Measurements from ENCODE around the gene C2orf72. TPM values are rescaled to one million over a fixed set of nuclear protein-coding genes. Genes with fewer than 3 reads are reported as not detected.
"Not testable (repeated sequence)": the region's sequence is repeated elsewhere in the genome, so short reads cannot be mapped to it uniquely, and the experiment has no call there.

C2orf72 gene
- total RNA-seq, 1 donor from 2014 or later: 0.63 TPM

GRCh38 chr2:231004930-231005329, 32.4 kb upstream of the C2orf72 start:
- H3K27ac Mint-ChIP-seq; H3K36me3 Mint-ChIP-seq (ENCODE audit: low read depth); H3K4me3 Mint-ChIP-seq; H3K4me1 Mint-ChIP-seq; DNase-seq; intact Hi-C loops (cut with micrococcal nuclease): not testable (repeated sequence)
- H3K9me3 Mint-ChIP-seq: peaks cover 11% of the 10 kb centered on the region
- peaks cover 16% of the 10 kb centered on the region for H3K27me3 Mint-ChIP-seq

- Mint-ChIP-seq H3K4me1 (no peaks in the 10 kb centered on the region), H3K4me3 (no peak overlapping the region), H3K27me3 (peaks cover 7% of the 10 kb centered on the region), H3K27ac (no peak overlapping the region), H3K36me3 (ENCODE audit: low read depth) (no peaks in the 10 kb centered on the region), H3K9me3 (peaks cover 11% of the 10 kb centered on the region)
- no peak for DNase-seq
- intact Hi-C loops (cut with micrococcal nuclease): no loop called here
Measured at GRCh38 chr2:231007286-231008098, 29.8 kb upstream of the C2orf72 start.

GRCh38 chr2:231008131-231008530, 29.2 kb upstream of the C2orf72 start:
- intact Hi-C loops (cut with micrococcal nuclease): no loop called here
- Mint-ChIP-seq H3K36me3 (ENCODE audit: low read depth) (no peaks in the 10 kb centered on the region), H3K27ac (no peak overlapping the region), H3K9me3 (peaks cover 11% of the 10 kb centered on the region), H3K27me3 (peaks cover 9% of the 10 kb centered on the region), H3K4me1 (no peaks in the 10 kb centered on the region), H3K4me3 (no peak overlapping the region)
- DNase-seq: no peak

- Mint-ChIP-seq H3K9me3 (peaks cover 11% of the 10 kb centered on the region), H3K27me3 (peaks cover 7% of the 10 kb centered on the region), H3K4me1 (no peaks in the 10 kb centered on the region), H3K36me3 (ENCODE audit: low read depth) (no peaks in the 10 kb centered on the region), H3K4me3 (no peak overlapping the region), H3K27ac (no peak overlapping the region)
- no peak for DNase-seq
- intact Hi-C loops (cut with micrococcal nuclease): no loop called here
Measured at GRCh38 chr2:231009236-231009919, 27.9 kb upstream of the C2orf72 start.

- intact Hi-C loops (cut with micrococcal nuclease): no loop called here
- no peak for DNase-seq
- H3K4me3 Mint-ChIP-seq: no peak overlapping the region
- no peak overlapping the region for H3K27ac Mint-ChIP-seq
- H3K36me3 Mint-ChIP-seq (ENCODE audit: low read depth): no peaks in the 10 kb centered on the region
- peaks cover 4% of the 10 kb centered on the region for H3K9me3 Mint-ChIP-seq
- H3K4me1 Mint-ChIP-seq: no peaks in the 10 kb centered on the region
- peaks cover 11% of the 10 kb centered on the region for H3K27me3 Mint-ChIP-seq
Measured at GRCh38 chr2:231010201-231010730, 27.1 kb upstream of the C2orf72 start.

GRCh38 chr2:231011526-231011925, 25.8 kb upstream of the C2orf72 start:
- intact Hi-C loops (cut with micrococcal nuclease): no loop called here
- DNase-seq: no peak
- H3K4me1 Mint-ChIP-seq: no peaks in the 10 kb centered on the region

GRCh38 chr2:231012463-231012862, 24.9 kb upstream of the C2orf72 start:
- H3K9me3 Mint-ChIP-seq: no peaks in the 10 kb centered on the region
- no peak for DNase-seq
- H3K36me3 Mint-ChIP-seq (ENCODE audit: low read depth): no peaks in the 10 kb centered on the region
- H3K4me1 Mint-ChIP-seq: no peaks in the 10 kb centered on the region
- H3K27me3 Mint-ChIP-seq: peaks cover 19% of the 10 kb centered on the region
- no peak overlapping the region for H3K27ac Mint-ChIP-seq
- H3K4me3 Mint-ChIP-seq: no peak overlapping the region
- intact Hi-C loops (cut with micrococcal nuclease): no loop called here

More at GRCh38 chr2:231011526-231011925, 25.8 kb upstream of the C2orf72 start:
- Mint-ChIP-seq H3K27me3 (peaks cover 11% of the 10 kb centered on the region), H3K27ac (no peak overlapping the region), H3K36me3 (ENCODE audit: low read depth) (no peaks in the 10 kb centered on the region), H3K9me3 (no peaks in the 10 kb centered on the region), H3K4me3 (no peak overlapping the region)

- no peak overlapping the region for H3K4me3 Mint-ChIP-seq
- H3K4me1 Mint-ChIP-seq: no peaks in the 10 kb centered on the region
- DNase-seq: no peak
- intact Hi-C loops (cut with micrococcal nuclease): no loop called here
- H3K36me3 Mint-ChIP-seq (ENCODE audit: low read depth): no peaks in the 10 kb centered on the region
- H3K27ac Mint-ChIP-seq: no peak overlapping the region
- H3K27me3 Mint-ChIP-seq: peaks cover 25% of the 10 kb centered on the region
- no peaks in the 10 kb centered on the region for H3K9me3 Mint-ChIP-seq
Measured at GRCh38 chr2:231013820-231014219, 23.5 kb upstream of the C2orf72 start.

- no peaks in the 10 kb centered on the region for H3K4me1 Mint-ChIP-seq
- no peak overlapping the region for H3K4me3 Mint-ChIP-seq
- H3K36me3 Mint-ChIP-seq (ENCODE audit: low read depth): no peaks in the 10 kb centered on the region
- intact Hi-C loops (cut with micrococcal nuclease): no loop called here
- no peak for DNase-seq
- peaks cover 28% of the 10 kb centered on the region for H3K27me3 Mint-ChIP-seq
- no peaks in the 10 kb centered on the region for H3K9me3 Mint-ChIP-seq
- H3K27ac Mint-ChIP-seq: no peak overlapping the region
Measured at GRCh38 chr2:231015478-231015877, 21.8 kb upstream of the C2orf72 start.

- Mint-ChIP-seq H3K4me3 (no peak overlapping the region), H3K36me3 (ENCODE audit: low read depth) (no peaks in the 10 kb centered on the region), H3K4me1 (no peaks in the 10 kb centered on the region), H3K27me3 (peaks cover 28% of the 10 kb centered on the region), H3K27ac (no peak overlapping the region), H3K9me3 (no peaks in the 10 kb centered on the region)
- intact Hi-C loops (cut with micrococcal nuclease): no loop called here
- DNase-seq: no peak
Measured at GRCh38 chr2:231015926-231016325, 21.4 kb upstream of the C2orf72 start.

GRCh38 chr2:231016566-231017230, 20.6 kb upstream of the C2orf72 start:
- H3K9me3 Mint-ChIP-seq: no peaks in the 10 kb centered on the region
- no peak overlapping the region for H3K4me3 Mint-ChIP-seq
- H3K4me1 Mint-ChIP-seq: no peaks in the 10 kb centered on the region
- no peak overlapping the region for H3K27ac Mint-ChIP-seq
- H3K36me3 Mint-ChIP-seq (ENCODE audit: low read depth): no peaks in the 10 kb centered on the region
- intact Hi-C loops (cut with micrococcal nuclease): no loop called here
- peaks cover 36% of the 10 kb centered on the region for H3K27me3 Mint-ChIP-seq
- DNase-seq: no peak

GRCh38 chr2:231017231-231017598, 20.1 kb upstream of the C2orf72 start:
- no peaks in the 10 kb centered on the region for H3K9me3 Mint-ChIP-seq
- no peak overlapping the region for H3K4me3 Mint-ChIP-seq
- H3K4me1 Mint-ChIP-seq: no peaks in the 10 kb centered on the region
- H3K36me3 Mint-ChIP-seq (ENCODE audit: low read depth): no peaks in the 10 kb centered on the region
- intact Hi-C loops (cut with micrococcal nuclease): no loop called here
- no peak for DNase-seq
- no peak overlapping the region for H3K27ac Mint-ChIP-seq
- H3K27me3 Mint-ChIP-seq: peaks cover 36% of the 10 kb centered on the region

- no peaks in the 10 kb centered on the region for H3K9me3 Mint-ChIP-seq
Measured at GRCh38 chr2:231018184-231018583, 19.1 kb upstream of the C2orf72 start.

GRCh38 chr2:231025059-231025458, 12.3 kb upstream of the C2orf72 start:
- DNase-seq; H3K36me3 Mint-ChIP-seq (ENCODE audit: low read depth); H3K27ac Mint-ChIP-seq; H3K9me3 Mint-ChIP-seq; intact Hi-C loops (cut with micrococcal nuclease); H3K4me1 Mint-ChIP-seq; H3K4me3 Mint-ChIP-seq: not testable (repeated sequence)
- H3K27me3 Mint-ChIP-seq: peaks cover 17% of the 10 kb centered on the region

More at GRCh38 chr2:231018184-231018583, 19.1 kb upstream of the C2orf72 start:
- H3K36me3 Mint-ChIP-seq (ENCODE audit: low read depth): no peaks in the 10 kb centered on the region
- no peak overlapping the region for H3K4me3 Mint-ChIP-seq
- no peak for DNase-seq
- H3K27me3 Mint-ChIP-seq: peaks cover 33% of the 10 kb centered on the region
- H3K27ac Mint-ChIP-seq: no peak overlapping the region
- no peaks in the 10 kb centered on the region for H3K4me1 Mint-ChIP-seq
- intact Hi-C loops (cut with micrococcal nuclease): no loop called here

Measured in activated CD4-positive, alpha-beta T cell treated with anti-CD3 and anti-CD28 coated beads, Interleukin-2, amount 10 ng/mL, durations not matched to agents 24 days and 14 days (primary cell).